NCI-H2029 treated with DMSO at 0.1 percent for 48 hours (cell line): ENCODE results near the gene USF1.

Source experiments
- DNase-seq: peaks from one replicate; lab custom pipeline; 2025; lab: John Stamatoyannopoulos, UW

The USF1 gene

GRCh38 chr1:161045736-161046604 is at the start of gene USF1:
TSS of gene USF1 (minus strand) at chr1:161045977. CDS start at chr1:161043275, 2,702 bp downstream.
- DNase-seq, result peak; percentile 92

GRCh38 chr1:161095230-161095629 is 49.5 kb upstream of the USF1 start:
- no peak for DNase-seq

- no peak for DNase-seq
Observed at GRCh38 chr1:161094481-161094880, 48.7 kb upstream of the USF1 start.

GRCh38 chr1:161092621-161093028 is 46.8 kb upstream of the USF1 start:
- DNase-seq, result no peak

GRCh38 chr1:161091796-161092507 is 46.2 kb upstream of the USF1 start:
- no peak for DNase-seq

GRCh38 chr1:161091093-161091492 is 45.3 kb upstream of the USF1 start:
- DNase-seq, result no peak

GRCh38 chr1:161090617-161091016 is 44.8 kb upstream of the USF1 start:
- no peak for DNase-seq

- no peak for DNase-seq
Observed at GRCh38 chr1:161089938-161090337, 44.2 kb upstream of the USF1 start.

- DNase-seq, result no peak
Observed at GRCh38 chr1:161089251-161089924, 43.6 kb upstream of the USF1 start, which contains the start of gene NECTIN4. TSS of gene NECTIN4 (minus strand) at chr1:161089558. CDS start at chr1:161089296, 262 bp downstream.

GRCh38 chr1:161088587-161089110 is 42.9 kb upstream of the USF1 start:
- no peak for DNase-seq

GRCh38 chr1:161086457-161086856 is 40.7 kb upstream of the USF1 start:
- DNase-seq, result no peak

GRCh38 chr1:161085165-161085564 is 39.4 kb upstream of the USF1 start:
- DNase-seq, result no peak

GRCh38 chr1:161084597-161084988 is 38.8 kb upstream of the USF1 start:
- DNase-seq, result no peak

- no peak for DNase-seq
Observed at GRCh38 chr1:161083748-161084596, 38.2 kb upstream of the USF1 start.

GRCh38 chr1:161082996-161083747 is 37.4 kb upstream of the USF1 start:
- no peak for DNase-seq

GRCh38 chr1:161082483-161082882 is 36.7 kb upstream of the USF1 start:
- no peak for DNase-seq

- no peak for DNase-seq
Observed at GRCh38 chr1:161081519-161081918, 35.7 kb upstream of the USF1 start.

- no peak for DNase-seq
Observed at GRCh38 chr1:161080441-161081405, 34.9 kb upstream of the USF1 start.

- DNase-seq, result no peak
Observed at GRCh38 chr1:161079436-161080110, 33.8 kb upstream of the USF1 start.
